Activated B cell treated with CpG ODN at 0.5 μM for 24 hours (primary cell): ENCODE results near the gene DHRS3. TPM values are rescaled to one million over a fixed set of nuclear protein-coding genes. Genes with fewer than 3 reads are reported as not detected.

Experiments
- ATAC-seq: fragments of 200-7000 bp; cut with Tn5 transposase; one replicate; pipeline ENCODE4 v1.10.0; 2021; ENCODE audit warnings: low read depth, mild to moderate bottlenecking, moderate library complexity
- CTCF ChIA-PET: fragments of 350-600 bp; sonication (Branson Sonifier 250); formaldehyde crosslinking; loops from one replicate; lab custom pipeline; 2021; ENCODE audit warnings: antibody characterized with exemption; lab: Charles Lee
- POLR2A ChIA-PET: fragments of 350-600 bp; sonication (Branson Sonifier 250); formaldehyde crosslinking; loops from one replicate; lab custom pipeline; 2021; ENCODE audit warnings: antibody characterized with exemption; lab: Charles Lee
- DNase-seq: peaks from one replicate; pipeline ENCODE4 v3.0.0; 2022
- H3K27ac Mint-ChIP-seq: one replicate; pipeline ENCODE4 v1.8.0; 2020; ENCODE audit warnings: mixed read lengths
- H3K27me3 Mint-ChIP-seq: one replicate; pipeline ENCODE4 v1.8.0; 2021; ENCODE audit warnings: mixed read lengths
- H3K36me3 Mint-ChIP-seq: one replicate; pipeline ENCODE4 v1.8.0; 2021; ENCODE audit warnings: low read depth, mixed read lengths
- H3K4me1 Mint-ChIP-seq: one replicate; pipeline ENCODE4 v1.8.0; 2021; ENCODE audit warnings: mixed read lengths
- H3K4me3 Mint-ChIP-seq: one replicate; pipeline ENCODE4 v1.8.0; 2020; ENCODE audit warnings: mild to moderate bottlenecking, mixed read lengths
- H3K9me3 Mint-ChIP-seq: one replicate; pipeline ENCODE4 v1.8.0; 2020; ENCODE audit warnings: mixed read lengths
- intact Hi-C: fragments of 100-400 bp; cut with micrococcal nuclease; formaldehyde crosslinking; loops from one replicate; pipeline ENCODE4 v1.15.1; 2024
- total RNA-seq: library from RNA; stranded (reverse); gene quantifications from 2 replicates; pipeline ENCODE4 v1.2.3, GENCODE V29; 2022
- TF ChIP-seq, protein P1 (sequence below): fragments of 200-600 bp; IDR thresholded peaks from one replicate; pipeline ENCODE4 v1.8.0; 2022; ENCODE audit warnings: antibody characterized with exemption, mild to moderate bottlenecking

DHRS3 gene
- total RNA-seq, 1 donor from 2014 or later: 1.8 TPM

DNA sequence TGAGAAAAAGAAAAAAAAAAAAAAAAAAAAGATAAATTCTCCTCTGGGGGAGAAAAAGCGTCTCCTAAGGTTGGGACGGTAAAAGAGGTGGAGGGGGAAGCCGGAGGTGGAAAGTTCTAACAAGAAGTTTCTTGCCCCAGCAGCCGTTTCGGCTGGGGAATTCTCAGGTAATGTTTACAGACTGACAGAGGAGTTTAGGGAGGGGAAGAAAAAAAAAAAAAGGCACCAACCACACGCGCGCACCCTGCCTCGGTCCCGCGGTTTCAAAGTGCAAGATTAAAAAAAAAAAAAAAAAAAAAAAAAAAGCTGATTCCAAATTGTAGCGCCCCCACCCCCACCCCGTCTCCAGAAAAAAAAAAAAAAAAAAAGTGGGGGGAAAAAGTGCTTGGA, 504 bp downstream of the DHRS3 start:
- intact Hi-C loops: no loop called here
- H3K4me1 Mint-ChIP-seq: peaks cover 43% of the 10 kb centered on the region
- H3K9me3 Mint-ChIP-seq: no peaks in the 10 kb centered on the region
- no peak overlapping the region for H3K27ac Mint-ChIP-seq
- ChIA-PET CTCF (interaction anchor here (1.4 to 1.6 kb wide), 2 partner anchors 19 to 302 kb away, joined by 3 to 4 read pairs; no protein-coding TSS in a partner anchor), POLR2A (interaction anchor here (0.6 kb wide), 4 partner anchors 106 to 1002 kb away, joined by 3 to 5 read pairs (median 3); no protein-coding TSS in a partner anchor)
- peak overlapping the region; percentile 82 for H3K4me3 Mint-ChIP-seq
- TF ChIP-seq, protein P1, sequence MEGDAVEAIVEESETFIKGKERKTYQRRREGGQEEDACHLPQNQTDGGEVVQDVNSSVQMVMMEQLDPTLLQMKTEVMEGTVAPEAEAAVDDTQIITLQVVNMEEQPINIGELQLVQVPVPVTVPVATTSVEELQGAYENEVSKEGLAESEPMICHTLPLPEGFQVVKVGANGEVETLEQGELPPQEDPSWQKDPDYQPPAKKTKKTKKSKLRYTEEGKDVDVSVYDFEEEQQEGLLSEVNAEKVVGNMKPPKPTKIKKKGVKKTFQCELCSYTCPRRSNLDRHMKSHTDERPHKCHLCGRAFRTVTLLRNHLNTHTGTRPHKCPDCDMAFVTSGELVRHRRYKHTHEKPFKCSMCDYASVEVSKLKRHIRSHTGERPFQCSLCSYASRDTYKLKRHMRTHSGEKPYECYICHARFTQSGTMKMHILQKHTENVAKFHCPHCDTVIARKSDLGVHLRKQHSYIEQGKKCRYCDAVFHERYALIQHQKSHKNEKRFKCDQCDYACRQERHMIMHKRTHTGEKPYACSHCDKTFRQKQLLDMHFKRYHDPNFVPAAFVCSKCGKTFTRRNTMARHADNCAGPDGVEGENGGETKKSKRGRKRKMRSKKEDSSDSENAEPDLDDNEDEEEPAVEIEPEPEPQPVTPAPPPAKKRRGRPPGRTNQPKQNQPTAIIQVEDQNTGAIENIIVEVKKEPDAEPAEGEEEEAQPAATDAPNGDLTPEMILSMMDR: no peak
- H3K36me3 Mint-ChIP-seq: no peaks in the 10 kb centered on the region
- H3K27me3 Mint-ChIP-seq: peaks cover 60% of the 10 kb centered on the region
- no peak for ATAC-seq
- no peak for DNase-seq

DNA sequence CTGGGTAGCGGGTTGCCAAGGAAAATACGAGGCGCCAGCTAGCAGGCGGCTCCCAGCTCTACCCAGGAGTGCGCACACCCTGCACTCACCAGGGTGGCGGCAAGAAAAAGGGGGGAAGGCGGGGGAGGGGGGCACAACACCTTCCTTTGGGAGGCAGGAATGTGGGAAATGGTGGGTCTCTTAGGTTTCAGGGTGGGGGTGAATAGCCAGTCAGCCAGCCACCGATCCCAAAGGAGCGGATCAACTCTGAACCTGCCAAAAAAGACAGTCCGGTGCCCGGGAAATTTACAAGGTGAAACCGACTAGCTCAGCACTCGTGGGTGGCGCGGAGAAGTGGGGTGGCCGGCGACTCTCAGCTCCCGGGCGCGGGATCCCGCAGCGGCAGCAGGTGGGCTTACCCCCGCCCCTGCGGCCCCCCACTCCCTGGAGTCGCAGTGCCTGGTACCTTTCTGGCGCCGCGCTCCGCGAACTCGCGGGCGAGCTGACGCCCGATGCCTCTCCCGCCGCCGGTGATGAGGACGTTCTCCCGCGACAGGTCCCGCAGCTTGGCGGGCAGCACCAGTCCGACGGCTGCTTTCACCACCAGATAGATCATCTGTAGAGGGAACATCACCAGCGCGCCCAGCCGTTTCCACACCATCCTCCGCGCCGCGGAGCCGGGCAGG, 1.2 kb downstream of the DHRS3 start:
- POLR2A ChIA-PET: interaction anchor here (0.6 kb wide), 1 partner anchor 149 kb away, joined by 3 read pairs; no protein-coding TSS in a partner anchor
- Mint-ChIP-seq H3K27ac (no peak overlapping the region), H3K4me3 (peak overlapping the region; percentile 82), H3K4me1 (peaks cover 43% of the 10 kb centered on the region), H3K9me3 (no peaks in the 10 kb centered on the region), H3K36me3 (no peaks in the 10 kb centered on the region), H3K27me3 (peaks cover 55% of the 10 kb centered on the region)
- intact Hi-C loops: no loop called here
- no peak for DNase-seq
- ATAC-seq: no peak
- CTCF ChIA-PET: interaction anchor here (1.4 kb wide), 1 partner anchor 302 kb away, joined by 4 read pairs; no protein-coding TSS in a partner anchor
- TF ChIP-seq, protein P1: no peak

DNA sequence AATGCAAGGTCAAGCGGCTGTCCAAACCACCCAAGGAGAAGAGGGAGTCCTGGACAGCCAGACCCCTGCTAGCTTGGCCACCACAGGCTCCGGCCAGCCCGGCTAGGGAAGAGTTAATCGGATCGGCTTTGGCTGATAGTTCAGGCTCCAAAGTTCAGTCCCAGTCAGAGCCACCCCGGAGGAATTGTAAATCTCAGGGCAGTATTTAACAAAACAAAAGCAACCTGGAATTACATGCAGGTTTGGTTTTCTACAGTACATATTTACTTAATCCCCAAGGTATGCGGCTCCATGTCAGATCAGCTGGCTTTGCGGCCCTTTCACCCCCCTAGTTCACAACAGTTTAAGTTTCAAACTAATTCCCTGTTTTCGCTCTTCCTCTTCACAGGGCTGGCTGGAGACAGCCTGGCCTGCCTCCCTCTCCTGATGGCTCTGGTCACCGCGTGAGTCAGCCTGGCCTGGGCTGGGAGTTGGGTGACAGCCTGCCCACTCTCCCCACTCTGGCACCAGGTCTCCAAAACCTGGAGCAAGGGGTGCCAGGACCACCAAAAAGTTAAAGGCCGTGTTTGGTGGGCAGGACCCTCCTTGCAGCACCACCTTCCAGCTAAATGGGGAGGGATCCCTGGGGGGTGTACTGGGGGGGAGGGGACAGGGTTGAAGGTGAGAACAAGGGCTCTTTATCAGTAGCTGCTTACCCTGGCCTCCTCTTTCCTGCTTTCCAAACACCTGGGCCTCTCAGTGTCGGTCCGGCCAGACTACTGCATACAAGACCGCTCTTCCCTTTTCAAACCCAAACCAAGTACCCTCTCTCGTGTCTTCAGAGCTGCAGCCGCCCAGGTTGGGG, 1.9 kb downstream of the DHRS3 start:
- ATAC-seq (no peak), DNase-seq (no peak)
- peak overlapping the region; percentile 64 for H3K4me3 Mint-ChIP-seq
- peak overlapping the region; percentile 24 for H3K27ac Mint-ChIP-seq
- H3K9me3 Mint-ChIP-seq: no peaks in the 10 kb centered on the region
- H3K36me3 Mint-ChIP-seq: no peaks in the 10 kb centered on the region
- TF ChIP-seq, protein P1: no peak
- CTCF ChIA-PET: interaction anchor here (1.3 to 1.4 kb wide), 3 partner anchors 12 to 301 kb away, joined by 3 to 4 read pairs (median 3); no protein-coding TSS in a partner anchor
- intact Hi-C loops: no loop called here
- POLR2A ChIA-PET: interaction anchor here (0.6 kb wide), 1 partner anchor 149 kb away, joined by 3 read pairs; no protein-coding TSS in a partner anchor
- H3K4me1 Mint-ChIP-seq: peaks cover 43% of the 10 kb centered on the region
- peaks cover 54% of the 10 kb centered on the region for H3K27me3 Mint-ChIP-seq

DNA sequence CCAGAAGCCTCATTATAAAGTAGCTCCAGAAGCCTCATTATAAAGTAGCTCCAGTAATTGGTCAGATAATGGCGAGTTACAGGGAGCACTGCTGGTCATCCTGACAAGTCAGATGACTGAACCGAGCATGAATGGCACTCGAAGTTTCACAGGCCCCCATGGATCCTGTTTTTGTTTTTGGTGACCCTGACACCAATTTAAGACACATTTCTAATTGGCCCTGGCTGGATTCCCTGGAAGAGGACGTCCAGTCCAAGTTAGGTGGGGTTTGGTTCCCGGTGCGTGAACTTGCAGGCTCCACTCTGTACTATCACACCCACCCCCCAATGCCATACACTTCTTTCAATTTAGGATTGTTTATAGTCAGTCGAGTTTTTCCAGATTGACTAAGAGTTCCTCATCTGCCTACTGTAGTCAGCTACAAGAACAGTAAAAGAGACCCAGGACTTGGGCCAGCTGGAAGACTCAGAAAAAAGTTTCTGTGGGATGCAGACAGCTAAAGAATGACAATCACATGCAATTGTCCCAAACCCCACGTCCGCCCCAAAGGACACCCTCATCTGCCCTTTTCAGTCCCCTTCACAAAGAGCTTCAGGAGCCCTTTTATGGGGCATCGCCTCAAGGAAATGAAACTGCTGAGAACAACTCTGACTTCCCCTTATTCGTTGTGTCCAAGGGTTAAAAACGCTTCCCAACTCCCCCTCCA, 2.7 kb downstream of the DHRS3 start:
- Mint-ChIP-seq H3K27ac (peak overlapping the region; percentile 7), H3K27me3 (peaks cover 55% of the 10 kb centered on the region), H3K4me3 (peak overlapping the region; percentile 8), H3K9me3 (no peaks in the 10 kb centered on the region), H3K4me1 (peaks cover 43% of the 10 kb centered on the region), H3K36me3 (no peaks in the 10 kb centered on the region)
- CTCF ChIA-PET: interaction anchor here (0.6 to 1.4 kb wide), 3 partner anchors 11 to 344 kb away, joined by 3 read pairs; no protein-coding TSS in a partner anchor
- POLR2A ChIA-PET: no interaction called here
- intact Hi-C loops: no loop called here
- TF ChIP-seq, protein P1: no peak
- no peak for DNase-seq
- ATAC-seq: no peak
